NT2/D1 (cell line): ENCODE measurements around the gene PIK3CB.

ENCODE experiments used
- DNase-seq: peaks from one replicate; pipeline ENCODE4 v3.0.0-alpha.2; 2011; ENCODE audit warnings: low read depth, low spot score
- H3K27me3 ChIP-seq: 2 replicates; pipeline ENCODE4 v1.6.0; 2011; ENCODE audit warnings: mild to moderate bottlenecking; ENCODE audit not compliant: insufficient read length, insufficient read depth
- H3K36me3 ChIP-seq: 2 replicates; pipeline ENCODE4 v1.6.1; 2011; ENCODE audit warnings: mild to moderate bottlenecking, low read length, mixed read lengths; ENCODE audit not compliant: insufficient read depth, insufficient read length
- H3K4me1 ChIP-seq: 2 replicates; pipeline ENCODE4 v1.5.1; 2011; ENCODE audit not compliant: insufficient read depth, insufficient read length
- H3K4me3 ChIP-seq: 2 replicates; pipeline ENCODE4 v1.5.1; 2011; ENCODE audit warnings: low read depth; ENCODE audit not compliant: insufficient read length
- H3K9ac ChIP-seq: 2 replicates; pipeline ENCODE4 v1.6.0; 2011; ENCODE audit warnings: low read depth; ENCODE audit not compliant: insufficient read length
- H3K9me3 ChIP-seq: 2 replicates; pipeline ENCODE4 v1.5.1; 2011; ENCODE audit warnings: mild to moderate bottlenecking, low read length; ENCODE audit not compliant: insufficient read depth
- SUZ12 ChIP-seq: IDR thresholded peaks from 2 replicates; pipeline ENCODE4 v1.6.1; 2011; ENCODE audit not compliant: insufficient read length, insufficient read depth; ENCODE audit errors: extremely low read depth
- YY1 ChIP-seq: IDR thresholded peaks from 2 replicates; pipeline ENCODE4 v1.6.1; 2011; ENCODE audit not compliant: insufficient read length, insufficient read depth
- ZNF274 ChIP-seq: IDR thresholded peaks from 2 replicates; pipeline ENCODE4 v1.6.1; 2011; ENCODE audit warnings: mild to moderate bottlenecking, low read depth, low read length

The PIK3CB gene

GRCh38 chr3:138834596-138835396, at the start of gene PIK3CB:
TSS of gene PIK3CB (minus strand) at chr3:138834928. CDS start at chr3:138759343, 75,585 bp downstream.
- Histone ChIP-seq H3K9ac (peak within 1 kb of the TSS; percentile 100), H3K9me3 (no peaks in the 10 kb centered on the region), H3K4me3 (peak within 1 kb of the TSS; percentile 94), H3K27me3 (no peaks in the 10 kb centered on the region), H3K4me1 (peaks cover under 1% of the 10 kb centered on the region), H3K36me3 (peaks cover 8% of the 10 kb centered on the region)
- DNase-seq = peak; percentile 76
- TF ChIP-seq SUZ12 (no peak), ZNF274 (no peak), YY1 (no peak)

- Histone ChIP-seq H3K9ac (no peak overlapping the region), H3K4me3 (no peak overlapping the region), H3K27me3 (peaks cover 8% of the 10 kb centered on the region), H3K4me1 (no peaks in the 10 kb centered on the region), H3K9me3 (0 out of 2 replicates have a peak, but pooled peaks cover 3% of the 10 kb centered on the region), H3K36me3 (no peaks in the 10 kb centered on the region)
- no peak for TF ChIP-seq YY1
- no peak for TF ChIP-seq SUZ12
- TF ChIP-seq ZNF274 = no peak
- no peak for DNase-seq
Measured at GRCh38 chr3:138881233-138881632, 46.5 kb upstream of the PIK3CB start.

- peaks cover 12% of the 10 kb centered on the region; the same call in 1 of the 2 replicates for H3K9me3 ChIP-seq
- H3K36me3 ChIP-seq = no peaks in the 10 kb centered on the region
- H3K9ac ChIP-seq = no peak overlapping the region
- no peak for DNase-seq
- TF ChIP-seq YY1 (no peak), ZNF274 (no peak), SUZ12 (no peak)
- peaks cover 8% of the 10 kb centered on the region for H3K27me3 ChIP-seq
- H3K4me1 ChIP-seq = no peaks in the 10 kb centered on the region
- no peak overlapping the region for H3K4me3 ChIP-seq
Measured at GRCh38 chr3:138879541-138880380, 45.0 kb upstream of the PIK3CB start.

GRCh38 chr3:138877226-138877625, 42.5 kb upstream of the PIK3CB start:
- Histone ChIP-seq H3K36me3 (no peaks in the 10 kb centered on the region), H3K4me3 (no peak overlapping the region), H3K4me1 (no peaks in the 10 kb centered on the region), H3K9me3 (peaks cover 20% of the 10 kb centered on the region), H3K9ac (no peak overlapping the region), H3K27me3 (peaks cover 8% of the 10 kb centered on the region)
- no peak for DNase-seq
- TF ChIP-seq YY1 = no peak
- no peak for TF ChIP-seq ZNF274
- no peak for TF ChIP-seq SUZ12

- TF ChIP-seq YY1 (no peak), ZNF274 (no peak), SUZ12 (no peak)
- Histone ChIP-seq H3K4me1 (no peaks in the 10 kb centered on the region), H3K4me3 (no peak overlapping the region), H3K9me3 (peaks cover 20% of the 10 kb centered on the region), H3K9ac (no peak overlapping the region), H3K36me3 (no peaks in the 10 kb centered on the region), H3K27me3 (peaks cover 8% of the 10 kb centered on the region)
- DNase-seq = no peak
Measured at GRCh38 chr3:138875754-138876664, 41.3 kb upstream of the PIK3CB start.

- H3K27me3 ChIP-seq = peaks cover 8% of the 10 kb centered on the region
- no peak overlapping the region for H3K9ac ChIP-seq
- TF ChIP-seq YY1 (no peak), SUZ12 (no peak)
- H3K4me1 ChIP-seq = no peaks in the 10 kb centered on the region
- no peaks in the 10 kb centered on the region for H3K36me3 ChIP-seq
- H3K4me3 ChIP-seq = no peak overlapping the region
- no peak for DNase-seq
- H3K9me3 ChIP-seq = peaks cover 20% of the 10 kb centered on the region
Measured at GRCh38 chr3:138875096-138875753, 40.5 kb upstream of the PIK3CB start.
